Measurements from ENCODE around the gene COL4A1.

GRCh38 chr13:110347535-110348308, 40.8 kb upstream of the COL4A1 start:
- no peak for TF ChIP-seq CTCF (IDR thresholded peaks at IDR 0.05; ENCODE audit: low read length)
- TF ChIP-seq EZH2 (optimal IDR thresholded peaks at IDR 0.05; ENCODE audit: low read depth, low read length) = no peak

Data from MM.1S (cell line).